Measurements from ENCODE around the gene TMCC2. TPM values are rescaled to one million over a fixed set of nuclear protein-coding genes. Genes with fewer than 3 reads are reported as not detected.

TMCC2 gene
- polyA plus RNA-seq, 3 donors: 0.16 to 0.27 TPM; not detected in 1

DNA sequence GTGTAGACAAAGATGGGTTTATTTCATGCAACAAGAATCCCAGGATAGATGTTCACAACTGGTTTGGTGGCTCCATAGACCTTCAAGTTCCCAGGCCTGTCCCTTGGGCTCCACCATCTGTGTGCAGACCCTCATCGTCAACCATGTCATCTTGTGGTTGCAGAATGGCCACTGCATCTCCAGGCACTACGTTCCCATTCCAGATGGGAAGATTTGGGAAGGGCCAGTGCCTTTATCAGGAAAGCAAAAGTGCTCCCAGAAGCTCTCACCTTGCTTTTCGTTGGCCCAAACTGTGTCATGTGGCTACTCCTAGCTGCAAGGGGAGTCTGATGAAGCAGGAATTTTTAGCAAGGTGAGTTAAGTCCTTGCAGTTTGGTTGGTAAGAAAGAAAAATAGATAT is 12.8 kb downstream of the TMCC2 start:
- H3K36me3 Mint-ChIP-seq: no peaks in the 10 kb centered on the region

GRCh38 chr1:205241366-205242030 is 13.8 kb downstream of the TMCC2 start:
- WGBS (ENCODE audit: insufficient coverage): 98% methylated on average over 35 of the region's 36 CpGs
- no peaks in the 10 kb centered on the region for H3K36me3 Mint-ChIP-seq
- no peaks in the 10 kb centered on the region for H3K79me2 ChIP-seq (ENCODE audit: insufficient read depth, low read length)

More for the DNA sequence above, 12.8 kb downstream of the TMCC2 start:
- DNase-seq: no peak
- Histone ChIP-seq H2AFZ (ENCODE audit: insufficient read depth, low read depth, low read length, poor library complexity, severe bottlenecking) (no peak overlapping the region), H3K4me2 (replicated peaks; ENCODE audit: extremely low read depth, low read length, poor library complexity, severe bottlenecking) (no peak overlapping the region), H3K4me3 (replicated peaks in 1 of 3; ENCODE audit: low read depth in 2 of 3, low read length in 3 of 3) (no peak overlapping the region), H3K4me1 (ENCODE audit: control insufficient read depth in 1 of 2, insufficient read depth in 2 of 2, low read length in 2 of 2) (peaks cover 12 to 16% of the 10 kb centered on the region in 2 donors), H3K9me3 (replicated peaks in 1 of 2; ENCODE audit: control insufficient read depth in 1 of 2, insufficient read depth in 1 of 2, low read length in 2 of 2) (no peaks in the 10 kb centered on the region), H3K27me3 (ENCODE audit: control insufficient read depth in 2 of 2, insufficient read depth in 2 of 2, low read length in 2 of 2) (no peaks in the 10 kb centered on the region), H4K20me1 (ENCODE audit: insufficient read depth, low read length) (no peaks in the 10 kb centered on the region), H3K79me2 (ENCODE audit: insufficient read depth, low read length) (no peaks in the 10 kb centered on the region), H3K36me3 (replicated peaks in 1 of 2; ENCODE audit: control insufficient read depth in 1 of 2, insufficient read depth in 2 of 2, low read length in 2 of 2) (no peaks in the 10 kb centered on the region), H3K9ac (ENCODE audit: insufficient read depth, low read length, poor library complexity, severe bottlenecking) (no peak overlapping the region), H3K27ac (ENCODE audit: low read depth in 1 of 2, low read length in 2 of 2) (no peak overlapping the region)
- Mint-ChIP-seq H3K4me1 (peaks cover 19% of the 10 kb centered on the region), H3K4me3 (no peak overlapping the region), H3K27me3 (ENCODE audit: low read depth in 3 of 3) (peaks cover 0 to 2% (median 1%) of the 10 kb centered on the region in 3 donors), H3K27ac (no peak overlapping the region), H3K9me3 (no peaks in the 10 kb centered on the region)
- intact Hi-C loops (cut with micrococcal nuclease): loop anchor here in 1 of 2 donors (10.0 kb wide), 1 partner anchor 46 kb away; no protein-coding TSS in a partner anchor
- TF ChIP-seq, protein P1, sequence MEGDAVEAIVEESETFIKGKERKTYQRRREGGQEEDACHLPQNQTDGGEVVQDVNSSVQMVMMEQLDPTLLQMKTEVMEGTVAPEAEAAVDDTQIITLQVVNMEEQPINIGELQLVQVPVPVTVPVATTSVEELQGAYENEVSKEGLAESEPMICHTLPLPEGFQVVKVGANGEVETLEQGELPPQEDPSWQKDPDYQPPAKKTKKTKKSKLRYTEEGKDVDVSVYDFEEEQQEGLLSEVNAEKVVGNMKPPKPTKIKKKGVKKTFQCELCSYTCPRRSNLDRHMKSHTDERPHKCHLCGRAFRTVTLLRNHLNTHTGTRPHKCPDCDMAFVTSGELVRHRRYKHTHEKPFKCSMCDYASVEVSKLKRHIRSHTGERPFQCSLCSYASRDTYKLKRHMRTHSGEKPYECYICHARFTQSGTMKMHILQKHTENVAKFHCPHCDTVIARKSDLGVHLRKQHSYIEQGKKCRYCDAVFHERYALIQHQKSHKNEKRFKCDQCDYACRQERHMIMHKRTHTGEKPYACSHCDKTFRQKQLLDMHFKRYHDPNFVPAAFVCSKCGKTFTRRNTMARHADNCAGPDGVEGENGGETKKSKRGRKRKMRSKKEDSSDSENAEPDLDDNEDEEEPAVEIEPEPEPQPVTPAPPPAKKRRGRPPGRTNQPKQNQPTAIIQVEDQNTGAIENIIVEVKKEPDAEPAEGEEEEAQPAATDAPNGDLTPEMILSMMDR (IDR thresholded peaks at IDR 0.05): no peak
- WGBS (ENCODE audit: insufficient coverage): 96% methylated on average over 3 of the region's 3 CpGs

More at GRCh38 chr1:205241366-205242030, 13.8 kb downstream of the TMCC2 start:
- H4K20me1 ChIP-seq (ENCODE audit: insufficient read depth, low read length): no peaks in the 10 kb centered on the region
- Mint-ChIP-seq H3K9me3 (no peaks in the 10 kb centered on the region), H3K27me3 (ENCODE audit: low read depth in 3 of 3) (peaks cover 1 to 3% (median 2%) of the 10 kb centered on the region in 3 donors), H3K27ac (no peak overlapping the region), H3K4me1 (peaks cover 19% of the 10 kb centered on the region), H3K4me3 (no peak overlapping the region)
- TF ChIP-seq, protein P1 (IDR thresholded peaks at IDR 0.05): no peak
- H3K27ac ChIP-seq (ENCODE audit: low read depth in 1 of 2, low read length in 2 of 2): no peak overlapping the region
- H3K9me3 ChIP-seq (replicated peaks in 1 of 2; ENCODE audit: control insufficient read depth in 1 of 2, insufficient read depth in 1 of 2, low read length in 2 of 2): no peaks in the 10 kb centered on the region
- no peak overlapping the region for H3K9ac ChIP-seq (ENCODE audit: insufficient read depth, low read length, poor library complexity, severe bottlenecking)
- no peak for DNase-seq
- no peaks in the 10 kb centered on the region for H3K36me3 ChIP-seq (replicated peaks in 1 of 2; ENCODE audit: control insufficient read depth in 1 of 2, insufficient read depth in 2 of 2, low read length in 2 of 2)
- H3K27me3 ChIP-seq (ENCODE audit: control insufficient read depth in 2 of 2, insufficient read depth in 2 of 2, low read length in 2 of 2): no peaks in the 10 kb centered on the region
- peaks cover 12 to 16% of the 10 kb centered on the region in 2 donors for H3K4me1 ChIP-seq (ENCODE audit: control insufficient read depth in 1 of 2, insufficient read depth in 2 of 2, low read length in 2 of 2)
- H3K4me2 ChIP-seq (replicated peaks; ENCODE audit: extremely low read depth, low read length, poor library complexity, severe bottlenecking): no peak overlapping the region
- intact Hi-C loops (cut with micrococcal nuclease): loop anchor here in 1 of 2 donors (10.0 kb wide), 1 partner anchor 47 kb away; no protein-coding TSS in a partner anchor
- no peak overlapping the region for H2AFZ ChIP-seq (ENCODE audit: insufficient read depth, low read depth, low read length, poor library complexity, severe bottlenecking)
- no peak overlapping the region for H3K4me3 ChIP-seq (replicated peaks in 1 of 3; ENCODE audit: low read depth in 2 of 3, low read length in 3 of 3)
